Cardiac fibroblast (primary cell): Measurements from ENCODE around the gene AKNA.

ENCODE experiments used
- DNase-seq, 2 donors: peaks; one replicate each; pipeline versions ENCODE4 v3.0.0 to v3.0.0-alpha.2; 2010; ENCODE audit warnings: low read depth in 2 of 2
- H3K4me3 ChIP-seq, 2 donors: replicated peaks in 1 of 2; 1 replicate in 1 of 2; 2 replicates in 1 of 2; pipeline ENCODE4 v1.5.1; 2011; ENCODE audit warnings: low read depth in 2 of 2, low read length in 2 of 2, mild to moderate bottlenecking in 2 of 2, moderate library complexity in 1 of 2
- TF ChIP-seq, protein P1 (sequence below): IDR thresholded peaks from one replicate; pipeline ENCODE4 v1.5.1; 2011; ENCODE audit warnings: low read depth, mild to moderate bottlenecking, low read length, inconsistent platforms

The AKNA gene

DNA sequence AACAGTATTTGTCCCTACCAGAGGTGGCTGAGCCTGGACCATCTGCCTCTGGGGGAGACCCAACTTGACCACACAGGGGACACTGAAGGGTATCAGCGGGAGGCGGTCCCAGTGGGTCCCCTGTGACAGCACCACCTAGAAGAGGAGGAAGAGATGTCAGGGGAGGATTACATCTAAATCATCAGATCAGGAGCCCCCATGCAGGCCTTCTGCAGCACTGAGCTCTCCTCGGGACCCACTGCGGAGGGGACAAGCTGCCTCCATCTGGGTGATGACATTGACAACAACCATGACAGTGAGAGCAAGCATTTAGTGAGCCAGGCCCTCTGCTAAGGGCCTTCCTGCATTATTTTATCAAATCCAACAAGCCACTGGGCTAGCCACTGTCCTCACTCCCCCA is 45.8 kb downstream of the AKNA start:
- DNase-seq: no peak
- TF ChIP-seq, protein P1, sequence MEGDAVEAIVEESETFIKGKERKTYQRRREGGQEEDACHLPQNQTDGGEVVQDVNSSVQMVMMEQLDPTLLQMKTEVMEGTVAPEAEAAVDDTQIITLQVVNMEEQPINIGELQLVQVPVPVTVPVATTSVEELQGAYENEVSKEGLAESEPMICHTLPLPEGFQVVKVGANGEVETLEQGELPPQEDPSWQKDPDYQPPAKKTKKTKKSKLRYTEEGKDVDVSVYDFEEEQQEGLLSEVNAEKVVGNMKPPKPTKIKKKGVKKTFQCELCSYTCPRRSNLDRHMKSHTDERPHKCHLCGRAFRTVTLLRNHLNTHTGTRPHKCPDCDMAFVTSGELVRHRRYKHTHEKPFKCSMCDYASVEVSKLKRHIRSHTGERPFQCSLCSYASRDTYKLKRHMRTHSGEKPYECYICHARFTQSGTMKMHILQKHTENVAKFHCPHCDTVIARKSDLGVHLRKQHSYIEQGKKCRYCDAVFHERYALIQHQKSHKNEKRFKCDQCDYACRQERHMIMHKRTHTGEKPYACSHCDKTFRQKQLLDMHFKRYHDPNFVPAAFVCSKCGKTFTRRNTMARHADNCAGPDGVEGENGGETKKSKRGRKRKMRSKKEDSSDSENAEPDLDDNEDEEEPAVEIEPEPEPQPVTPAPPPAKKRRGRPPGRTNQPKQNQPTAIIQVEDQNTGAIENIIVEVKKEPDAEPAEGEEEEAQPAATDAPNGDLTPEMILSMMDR: no peak
- no peak overlapping the region for H3K4me3 ChIP-seq

DNA sequence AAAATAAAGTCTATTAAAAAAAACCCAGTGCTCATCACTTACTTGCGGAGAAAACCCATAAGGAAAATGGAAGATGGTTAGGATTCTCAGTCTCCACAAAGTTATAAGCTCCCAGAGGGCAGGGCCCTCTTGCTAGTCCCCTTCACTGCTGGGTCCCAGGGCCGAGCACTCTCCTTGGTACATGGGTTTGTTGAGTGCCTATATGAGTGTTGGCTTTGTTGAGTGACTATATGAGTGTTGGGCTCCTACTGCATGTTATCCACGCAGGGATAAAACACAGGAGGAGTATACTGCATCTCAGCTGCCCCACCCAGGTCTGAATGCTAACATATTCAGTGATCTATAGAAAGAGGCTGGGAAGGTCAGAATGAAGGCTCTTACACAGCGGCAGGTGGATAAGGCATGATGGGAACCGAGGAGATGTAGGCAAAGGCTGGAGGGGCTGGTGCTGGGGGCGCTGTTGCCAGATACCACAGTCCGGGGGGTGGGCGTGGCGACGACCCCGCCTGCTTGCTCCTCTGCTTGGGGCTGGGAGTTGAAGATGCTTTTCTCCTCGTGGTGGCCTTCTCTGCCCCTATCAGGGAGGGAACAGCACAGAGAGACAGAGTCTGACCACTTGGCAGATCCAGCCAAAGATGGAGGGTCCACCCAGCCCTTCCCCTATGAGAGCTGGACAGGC is 46.5 kb downstream of the AKNA start:
- DNase-seq: no peak
- no peak overlapping the region for H3K4me3 ChIP-seq
- TF ChIP-seq, protein P1: no peak

DNA sequence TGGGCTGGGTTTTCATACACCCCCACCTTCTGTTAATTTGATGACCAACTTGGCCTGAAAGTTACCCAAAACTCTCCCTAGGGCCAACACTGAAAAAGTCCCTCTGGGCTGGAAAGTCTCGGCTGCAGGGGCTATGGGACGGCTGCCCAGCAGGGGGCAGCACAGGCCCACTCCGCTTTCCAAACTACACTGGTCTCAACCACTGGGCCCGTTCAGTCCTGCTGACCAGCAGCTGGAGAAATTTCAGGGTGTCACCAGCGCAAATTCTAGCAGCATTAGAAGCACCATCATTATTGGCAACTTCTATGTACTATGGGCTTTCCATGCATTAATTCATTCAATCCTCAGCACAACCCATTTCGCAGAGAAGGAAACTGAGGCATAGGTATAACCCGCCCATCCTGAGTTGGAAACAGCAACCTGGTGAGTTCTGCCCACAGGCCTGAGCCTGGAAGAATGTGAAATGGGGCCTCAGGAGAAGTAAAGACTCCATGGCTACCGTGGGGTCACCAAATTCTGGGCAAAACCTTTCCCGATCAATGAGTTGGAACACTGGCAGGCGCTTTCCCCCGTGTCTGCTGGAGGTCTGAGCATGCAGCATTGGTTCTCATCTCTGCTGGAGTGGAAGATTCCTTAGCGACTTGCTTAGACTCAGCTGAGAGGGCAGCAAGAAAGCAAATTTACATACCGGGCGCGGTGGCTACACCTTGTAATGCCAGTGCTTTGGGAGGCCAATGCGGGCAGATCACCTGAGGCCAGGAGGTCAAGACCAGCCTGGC is 48.5 kb downstream of the AKNA start:
- DNase-seq: peak; percentile 64 to 69
- no peak overlapping the region for H3K4me3 ChIP-seq
- TF ChIP-seq, protein P1: peak; percentile 93

DNA sequence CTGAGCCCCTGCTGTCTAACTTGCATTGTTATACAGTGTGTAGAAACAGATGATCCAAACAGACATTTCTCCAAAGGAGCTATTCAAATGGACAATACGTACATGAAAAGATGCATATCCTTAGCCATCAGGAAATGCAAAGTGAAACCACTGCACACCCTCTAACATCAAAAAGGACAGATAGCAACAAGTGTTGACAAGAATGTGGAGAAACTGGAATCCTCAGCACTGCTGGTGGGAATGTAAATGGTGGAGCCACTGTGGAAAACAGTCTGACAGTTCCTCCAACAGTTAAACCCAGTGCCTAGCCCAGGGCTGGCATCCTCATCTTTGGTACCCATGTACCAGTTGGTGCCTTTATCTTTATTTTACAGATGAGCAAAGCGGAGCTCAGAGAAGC is 49.6 kb downstream of the AKNA start:
- no peak overlapping the region for H3K4me3 ChIP-seq
- TF ChIP-seq, protein P1: no peak
- DNase-seq: no peak

DNA sequence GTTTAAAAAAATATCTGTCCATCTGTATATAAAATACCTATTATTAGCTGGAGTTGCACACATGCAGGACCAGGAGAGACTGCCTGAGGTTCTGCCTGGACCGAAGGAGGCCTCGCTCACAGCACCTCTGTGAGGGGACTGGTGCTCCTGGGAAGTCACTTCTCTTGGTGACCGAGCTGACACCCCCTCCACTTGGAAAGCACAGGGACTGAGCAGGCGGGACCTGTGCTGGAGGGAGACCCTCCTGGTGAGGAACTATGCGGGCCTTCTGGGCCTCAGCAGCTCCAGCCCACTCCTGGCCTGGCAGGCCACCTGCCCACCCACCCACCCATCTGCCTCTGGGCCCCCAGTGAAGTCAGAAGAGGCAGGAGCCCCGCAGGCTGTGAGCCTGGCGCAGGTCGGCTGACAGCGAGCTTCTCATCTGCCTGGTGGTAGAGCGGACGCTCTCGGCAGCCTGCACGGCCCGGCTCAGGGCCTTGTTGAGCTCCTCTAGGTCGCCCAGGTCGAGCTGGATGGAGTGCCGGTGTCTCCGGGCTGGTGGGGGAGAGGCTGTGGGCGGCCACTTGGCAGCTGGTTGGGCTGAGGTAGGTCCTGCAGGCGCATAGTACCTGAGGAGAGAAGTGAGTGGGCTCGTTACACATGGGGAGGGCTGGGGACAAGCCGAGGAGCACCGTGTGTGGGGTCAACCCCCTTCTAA is 50.9 kb downstream of the AKNA start:
- DNase-seq: no peak
- H3K4me3 ChIP-seq: no peak overlapping the region
- TF ChIP-seq, protein P1: no peak

DNA sequence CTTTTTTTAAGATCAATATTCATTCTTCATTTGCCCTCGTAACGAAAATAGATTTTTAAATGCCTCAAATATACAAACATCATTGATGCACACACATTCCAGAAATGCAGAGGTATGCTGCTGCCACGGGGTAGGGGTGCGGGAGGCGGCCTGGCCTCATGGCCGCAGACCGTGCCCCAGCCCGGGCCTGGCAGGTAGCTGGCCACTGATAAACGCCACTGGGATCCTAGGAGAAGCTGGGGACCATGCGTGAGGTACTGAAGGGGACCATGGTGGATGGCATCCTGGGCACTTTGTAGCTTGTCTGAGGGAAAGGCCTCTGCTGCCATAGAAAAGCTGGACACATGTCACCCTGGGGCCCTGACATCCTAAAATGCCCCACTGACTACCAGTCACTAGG is 51.6 kb downstream of the AKNA start:
- TF ChIP-seq, protein P1: no peak
- no peak for DNase-seq
- H3K4me3 ChIP-seq: no peak overlapping the region
